NCI-H2107 treated with DMSO at 0.1 percent for 48 hours (cell line): ENCODE measurements around the gene NOL4.

ENCODE experiments used
- DNase-seq: peaks from one replicate; lab custom pipeline; 2025; ENCODE audit not compliant: unreplicated experiment; lab: John Stamatoyannopoulos, UW

The NOL4 gene

DNA sequence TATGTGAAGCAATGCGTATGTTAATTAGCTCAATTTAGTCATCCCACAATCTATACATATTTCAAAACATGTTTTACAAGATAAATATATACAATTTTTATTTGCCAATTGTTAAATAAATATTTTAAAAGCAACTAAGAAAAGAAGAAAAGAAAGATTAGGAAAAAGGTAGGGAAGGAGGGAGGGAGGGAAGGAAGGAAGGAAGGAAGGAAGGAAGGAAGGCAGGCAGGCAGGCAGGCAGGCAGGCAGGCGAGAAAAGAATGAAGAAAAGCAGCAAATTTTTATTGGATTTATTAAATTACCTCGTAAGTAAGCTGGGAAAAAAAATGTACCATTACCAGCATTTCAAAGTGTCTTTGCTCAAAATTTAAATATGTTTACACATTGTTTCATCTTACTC, 30.5 kb downstream of the NOL4 start:
- DNase-seq, result no peak

DNA sequence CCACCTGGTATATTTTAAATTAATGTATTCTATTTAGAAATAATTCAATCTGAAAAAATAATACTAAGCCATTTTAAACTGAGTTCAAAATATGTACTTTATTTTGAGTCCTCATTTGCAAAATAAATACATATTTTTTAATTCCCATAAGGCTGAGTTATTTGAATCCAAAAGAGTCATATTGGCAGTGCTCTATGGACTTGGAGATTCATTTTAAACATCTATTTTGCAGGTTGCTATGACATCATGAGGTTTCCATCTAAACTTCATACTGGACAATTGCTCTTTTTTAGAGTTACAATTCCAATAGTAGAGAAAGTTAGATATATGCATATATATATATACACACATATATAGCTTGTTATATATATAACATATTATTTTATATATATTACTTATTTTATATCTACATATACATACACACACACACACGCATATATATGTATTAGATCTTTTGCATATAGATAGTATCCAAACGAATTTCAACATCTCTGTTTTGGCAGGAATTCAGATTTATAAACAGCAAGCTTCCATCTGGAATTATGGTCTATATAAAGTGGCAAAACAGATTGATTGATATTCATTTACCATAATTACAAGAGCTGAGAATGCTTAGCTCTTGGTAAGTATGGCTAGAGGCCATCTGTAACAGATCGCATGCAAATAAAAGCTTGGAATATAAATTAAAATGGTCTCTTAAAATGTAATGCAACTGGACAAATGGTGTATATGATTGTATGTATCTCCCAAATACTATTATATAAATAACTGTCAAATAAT, 34.9 kb downstream of the NOL4 start:
- no peak for DNase-seq
